ENCODE measurements around the gene HNRNPL.
"Not testable (repeated sequence)": the region's sequence is repeated elsewhere in the genome, so short reads cannot be mapped to it uniquely, and the experiment has no call there.

HNRNPL gene

GRCh38 chr19:38812841-38813320 is 36.9 kb downstream of the HNRNPL start, which contains the start of gene LGALS4:
LGALS4 (minus strand) TSS chr19:38812945; CDS start chr19:38812886, 59 bp downstream.
- no peak for DNase-seq (ENCODE audit: low read depth)
- H3K4me3 ChIP-seq (ENCODE audit: control insufficient read depth, low read depth, low read length) = no peak within 1 kb of the TSS
- TF ChIP-seq CTCF (IDR thresholded peaks at IDR 0.05; ENCODE audit: control insufficient read depth, insufficient read depth, low read depth, low read length, missing control alignments) = no peak

DNA sequence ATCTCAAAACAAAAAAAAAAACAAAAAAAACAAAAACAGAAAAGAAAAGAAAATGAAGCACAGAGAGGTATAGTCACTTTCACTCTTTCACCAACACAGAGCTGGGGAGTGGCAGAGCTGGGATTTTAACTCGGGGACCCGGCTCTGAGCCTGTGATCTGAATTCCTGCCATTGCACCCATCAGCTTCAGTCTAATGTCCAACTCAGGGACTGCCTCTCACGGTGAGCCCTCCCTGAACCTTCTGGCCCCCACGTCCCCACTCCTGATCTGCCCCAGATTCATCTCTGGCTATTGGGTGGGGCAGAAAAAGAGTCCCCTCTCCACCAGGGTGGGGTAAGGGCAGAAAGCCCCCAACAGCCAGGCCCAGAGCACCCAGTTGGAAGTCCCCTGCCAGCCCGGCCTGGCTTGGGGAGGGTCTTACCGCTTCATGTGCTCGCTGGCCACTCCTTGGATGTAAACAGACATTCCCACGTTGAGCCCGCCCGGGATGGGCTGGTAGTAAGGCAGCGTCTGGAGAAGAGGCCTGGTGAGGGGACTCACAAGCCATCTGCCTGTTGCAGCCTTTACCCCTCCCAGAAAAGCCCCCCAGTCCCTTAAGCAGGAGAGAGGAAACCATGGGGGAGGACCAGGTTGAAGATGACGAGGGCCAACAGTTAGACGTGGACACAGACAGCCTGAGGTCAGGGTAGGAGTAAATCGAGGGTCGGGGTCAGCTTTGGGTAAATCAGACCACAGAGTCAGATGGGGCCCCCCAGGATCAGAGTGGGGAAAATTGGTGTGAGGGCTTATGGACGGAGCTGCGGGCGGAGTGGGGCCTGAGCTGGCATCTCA is 37.6 kb downstream of the HNRNPL start:
- TF ChIP-seq CTCF (IDR thresholded peaks at IDR 0.05; ENCODE audit: control insufficient read depth, insufficient read depth, low read depth, low read length, missing control alignments) = no peak
- no peak overlapping the region for H3K4me3 ChIP-seq (ENCODE audit: control insufficient read depth, low read depth, low read length)
- no peak for DNase-seq (ENCODE audit: low read depth)

GRCh38 chr19:38809592-38810252 is 40.1 kb downstream of the HNRNPL start:
- DNase-seq (ENCODE audit: low read depth) = no peak
- no peak overlapping the region for H3K4me3 ChIP-seq (ENCODE audit: control insufficient read depth, low read depth, low read length)
- TF ChIP-seq CTCF (IDR thresholded peaks at IDR 0.05; ENCODE audit: control insufficient read depth, insufficient read depth, low read depth, low read length, missing control alignments) = no peak

- no peak for DNase-seq (ENCODE audit: low read depth)
- no peak overlapping the region for H3K4me3 ChIP-seq (ENCODE audit: control insufficient read depth, low read depth, low read length)
- no peak for TF ChIP-seq CTCF (IDR thresholded peaks at IDR 0.05; ENCODE audit: control insufficient read depth, insufficient read depth, low read depth, low read length, missing control alignments)
Observed at GRCh38 chr19:38808741-38809140, 41.0 kb downstream of the HNRNPL start.

DNA sequence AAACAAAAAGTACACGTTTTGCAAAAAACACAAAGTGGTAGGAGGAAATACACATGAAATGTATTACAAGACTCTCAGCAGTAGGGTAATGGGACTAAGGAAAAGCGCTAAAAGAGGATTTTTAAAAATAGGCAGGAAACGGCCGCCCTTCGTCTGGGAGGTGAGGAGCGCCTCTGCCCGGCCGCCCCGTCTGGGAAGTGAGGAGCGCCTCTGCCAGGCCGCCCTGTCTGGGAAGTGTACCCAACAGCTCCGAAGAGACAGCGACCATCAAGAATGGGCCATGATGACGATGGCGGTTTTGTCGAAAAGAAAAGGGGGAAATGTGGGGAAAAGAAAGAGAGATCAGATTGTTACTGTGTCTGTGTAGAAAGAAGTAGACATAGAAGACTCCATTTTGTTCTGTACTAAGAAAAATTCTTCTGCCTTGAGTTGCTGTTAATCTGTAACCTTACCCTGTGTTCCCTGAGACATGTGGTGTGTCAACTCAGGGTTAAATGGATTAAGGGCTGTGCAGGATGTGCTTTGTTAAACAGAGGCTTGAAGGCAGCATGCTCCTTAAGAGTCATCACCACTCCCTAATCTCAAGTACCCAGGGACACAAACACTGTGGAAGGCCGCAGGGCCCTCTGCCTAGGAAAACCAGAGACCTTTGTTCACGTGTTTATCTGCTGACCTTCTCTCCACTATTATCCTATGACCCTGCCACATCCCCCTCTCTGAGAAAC is 42.2 kb downstream of the HNRNPL start:
- not testable (repeated sequence) for DNase-seq (ENCODE audit: low read depth)

GRCh38 chr19:38806371-38806770 is 43.4 kb downstream of the HNRNPL start:
- no peak for TF ChIP-seq CTCF (IDR thresholded peaks at IDR 0.05; ENCODE audit: control insufficient read depth, insufficient read depth, low read depth, low read length, missing control alignments)
- no peak overlapping the region for H3K4me3 ChIP-seq (ENCODE audit: control insufficient read depth, low read depth, low read length)
- DNase-seq (ENCODE audit: low read depth) = no peak

More for the DNA sequence above, 42.2 kb downstream of the HNRNPL start:
- not testable (repeated sequence) for H3K4me3 ChIP-seq (ENCODE audit: control insufficient read depth, low read depth, low read length)

Data from AG09309 (cell line).